Neural progenitor cell (in vitro differentiated cells): ENCODE results near the gene LRRC18. TPM values are rescaled to one million over a fixed set of nuclear protein-coding genes. Genes with fewer than 3 reads are reported as not detected.

ENCODE experiments used
- DNase-seq: peaks from one replicate; pipeline ENCODE4 v3.0.0-alpha.2; 2016; ENCODE audit warnings: low spot score
- H2AFZ ChIP-seq: fragments of 200-600 bp; sonication (generic); replicated peaks from 2 replicates; pipeline ENCODE4 v1.6.1; 2016; ENCODE audit warnings: antibody characterized with exemption
- H3F3A ChIP-seq: fragments of 200-600 bp; sonication (generic); 2 replicates; pipeline ENCODE4 v1.6.1; 2016; ENCODE audit warnings: antibody characterized with exemption, low read depth
- H3K27ac ChIP-seq: fragments of 200-600 bp; sonication (generic); 2 replicates; pipeline ENCODE4 v1.5.1; 2016; ENCODE audit warnings: mild to moderate bottlenecking
- H3K27me3 ChIP-seq: fragments of 200-600 bp; sonication (generic); 2 replicates; pipeline ENCODE4 v1.6.1; 2016; ENCODE audit warnings: mild to moderate bottlenecking, moderate library complexity
- H3K36me3 ChIP-seq: fragments of 200-600 bp; sonication (generic); 2 replicates; pipeline ENCODE4 v1.5.1; 2016
- H3K4me1 ChIP-seq: fragments of 200-600 bp; sonication (generic); 2 replicates; pipeline ENCODE4 v1.6.1; 2016; ENCODE audit warnings: mixed run types
- H3K4me2 ChIP-seq: fragments of 200-600 bp; sonication (generic); 2 replicates; pipeline ENCODE4 v1.6.1; 2016
- H3K4me3 ChIP-seq: fragments of 200-600 bp; sonication (generic); 2 replicates; pipeline ENCODE4 v1.5.1; 2016
- H3K79me2 ChIP-seq: fragments of 200-600 bp; sonication (generic); 2 replicates; pipeline ENCODE4 v1.6.1; 2016; ENCODE audit warnings: low read depth
- H3K9ac ChIP-seq: fragments of 200-600 bp; sonication (generic); 2 replicates; pipeline ENCODE4 v1.6.1; 2016
- H3K9me3 ChIP-seq: fragments of 200-600 bp; sonication (generic); 2 replicates; pipeline ENCODE4 v1.5.1; 2016; ENCODE audit warnings: low read depth
- H4K20me1 ChIP-seq: fragments of 200-600 bp; sonication (generic); 2 replicates; pipeline ENCODE4 v1.6.1; 2016; ENCODE audit warnings: low read depth
- H3K27ac Mint-ChIP-seq: 3 replicates; pipeline ENCODE4 v1.8.0; 2021; ENCODE audit warnings: mixed read lengths
- H3K27me3 Mint-ChIP-seq: 2 replicates; pipeline ENCODE4 v1.8.0; 2022; ENCODE audit warnings: low read depth, mild to moderate bottlenecking, inconsistent platforms, moderate library complexity, mixed read lengths; ENCODE audit not compliant: insufficient read depth
- H3K36me3 Mint-ChIP-seq: 3 replicates; pipeline ENCODE4 v1.8.0; 2021; ENCODE audit warnings: mixed read lengths
- H3K4me1 Mint-ChIP-seq: 3 replicates; pipeline ENCODE4 v1.8.0; 2021; ENCODE audit warnings: mixed read lengths
- H3K4me3 Mint-ChIP-seq: 3 replicates; pipeline ENCODE4 v1.8.0; 2021; ENCODE audit warnings: mild to moderate bottlenecking, moderate library complexity, mixed read lengths
- H3K9me3 Mint-ChIP-seq: 3 replicates; pipeline ENCODE4 v1.8.0; 2020; ENCODE audit warnings: mixed read lengths
- EZH2 ChIP-seq: fragments of 200-600 bp; sonication (generic); IDR thresholded peaks from 2 replicates; pipeline ENCODE4 v1.6.1; 2017; ENCODE audit warnings: antibody characterized with exemption, mild to moderate bottlenecking, moderate library complexity
- EZH2phosphoT487 ChIP-seq: fragments of 200-600 bp; sonication (generic); IDR thresholded peaks from 2 replicates; pipeline ENCODE4 v1.6.1; 2017; ENCODE audit warnings: antibody characterized with exemption
- total RNA-seq: library from RNA; depleted of rRNA; stranded (reverse); fragments of >200 nt; gene quantifications from 2 replicates; pipeline ENCODE4 v1.2.3, GENCODE V29; 2015; ENCODE audit warnings: low replicate concordance
- TF ChIP-seq, protein P1 (sequence below): fragments of 200-600 bp; sonication (generic); IDR thresholded peaks from 2 replicates; pipeline ENCODE4 v1.5.1; 2017; ENCODE audit warnings: antibody characterized with exemption, mild to moderate bottlenecking

LRRC18 gene
- total RNA-seq, 1 donor from 2014 or later, result not detected

DNA sequence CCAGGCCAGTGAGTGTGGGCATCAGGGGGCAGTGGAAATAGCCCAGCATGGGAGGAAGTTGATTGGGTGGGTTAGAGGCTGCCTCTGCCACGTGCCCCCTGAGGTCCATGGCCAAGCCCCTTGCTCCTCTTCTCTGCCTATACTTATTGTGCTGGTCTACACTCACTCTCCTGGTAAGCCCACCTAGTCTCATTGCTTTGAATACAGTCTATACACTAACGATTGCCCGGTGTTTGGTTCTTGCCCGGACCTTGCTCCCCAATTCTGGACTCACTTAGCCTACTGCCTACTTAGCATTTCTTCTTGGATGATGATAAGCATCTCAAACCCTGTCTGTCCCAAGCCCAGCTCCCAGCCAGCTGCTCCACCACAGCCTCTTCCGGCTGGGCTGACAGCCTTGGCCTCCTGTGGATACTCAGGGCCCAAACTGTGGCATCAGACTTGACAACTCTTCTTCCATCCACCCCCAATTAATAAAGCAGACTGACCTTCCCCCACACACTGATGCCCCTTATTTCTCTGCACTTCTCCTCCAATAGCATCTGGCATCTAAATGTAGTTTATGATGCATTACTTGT is 10.1 kb downstream of the LRRC18 start:
- H2AFZ ChIP-seq, result no peak overlapping the region
- no peaks in the 10 kb centered on the region for H3K79me2 ChIP-seq

DNA sequence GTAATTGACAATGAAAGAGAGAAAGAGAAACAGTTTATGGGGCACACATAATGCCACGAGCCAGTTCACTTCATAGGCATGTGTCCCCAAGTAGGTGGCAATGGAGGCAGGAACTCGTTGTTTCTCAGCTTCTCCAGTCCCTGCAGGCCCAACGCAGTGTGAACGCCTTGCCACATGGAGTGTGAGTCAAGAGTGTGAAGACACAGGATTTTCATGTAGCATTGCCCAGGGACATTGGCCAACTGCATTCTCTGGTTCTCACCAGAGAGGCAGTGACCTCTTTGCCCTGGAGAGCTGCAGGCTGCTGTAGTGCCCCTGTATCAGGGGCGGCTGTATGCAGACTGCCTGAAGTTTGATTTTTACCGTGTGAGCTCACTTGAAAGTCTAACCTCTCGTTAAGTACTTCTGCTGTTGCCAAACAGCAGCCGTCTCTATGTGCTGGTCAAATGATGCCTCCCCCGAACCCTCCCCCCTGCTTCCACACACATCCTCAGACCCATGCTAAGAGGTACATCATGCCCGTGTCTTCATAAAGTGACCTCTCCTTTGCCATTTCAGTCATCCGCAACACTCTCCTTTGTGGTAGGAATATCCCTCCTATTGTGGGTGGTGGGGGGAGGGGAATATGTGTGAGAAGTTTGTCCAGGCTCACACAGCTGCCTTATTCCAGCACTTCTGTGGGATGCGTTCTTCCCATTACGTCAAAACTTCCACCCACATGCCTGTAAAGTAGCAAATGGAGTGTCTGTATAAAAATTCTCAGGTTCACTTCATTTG is 12.7 kb downstream of the LRRC18 start:
- Histone ChIP-seq H3F3A (no peaks in the 10 kb centered on the region), H3K4me3 (no peak overlapping the region), H3K27me3 (no peaks in the 10 kb centered on the region), H3K4me1 (peaks cover 4% of the 10 kb centered on the region), H4K20me1 (no peaks in the 10 kb centered on the region), H2AFZ (no peak overlapping the region), H3K36me3 (no peaks in the 10 kb centered on the region), H3K4me2 (no peak overlapping the region), H3K9ac (no peak overlapping the region), H3K27ac (no peak overlapping the region), H3K9me3 (no peaks in the 10 kb centered on the region), H3K79me2 (no peaks in the 10 kb centered on the region)
- H3K36me3 Mint-ChIP-seq, result no peaks in the 10 kb centered on the region
- H3K27ac Mint-ChIP-seq, result peak overlapping the region; percentile 13
- H3K4me3 Mint-ChIP-seq, result no peak overlapping the region
- peaks cover 18% of the 10 kb centered on the region for H3K4me1 Mint-ChIP-seq
- DNase-seq, result no peak
- no peaks in the 10 kb centered on the region for H3K9me3 Mint-ChIP-seq
- peaks cover 2% of the 10 kb centered on the region for H3K27me3 Mint-ChIP-seq
- TF ChIP-seq EZH2, result no peak
- TF ChIP-seq, protein P1, sequence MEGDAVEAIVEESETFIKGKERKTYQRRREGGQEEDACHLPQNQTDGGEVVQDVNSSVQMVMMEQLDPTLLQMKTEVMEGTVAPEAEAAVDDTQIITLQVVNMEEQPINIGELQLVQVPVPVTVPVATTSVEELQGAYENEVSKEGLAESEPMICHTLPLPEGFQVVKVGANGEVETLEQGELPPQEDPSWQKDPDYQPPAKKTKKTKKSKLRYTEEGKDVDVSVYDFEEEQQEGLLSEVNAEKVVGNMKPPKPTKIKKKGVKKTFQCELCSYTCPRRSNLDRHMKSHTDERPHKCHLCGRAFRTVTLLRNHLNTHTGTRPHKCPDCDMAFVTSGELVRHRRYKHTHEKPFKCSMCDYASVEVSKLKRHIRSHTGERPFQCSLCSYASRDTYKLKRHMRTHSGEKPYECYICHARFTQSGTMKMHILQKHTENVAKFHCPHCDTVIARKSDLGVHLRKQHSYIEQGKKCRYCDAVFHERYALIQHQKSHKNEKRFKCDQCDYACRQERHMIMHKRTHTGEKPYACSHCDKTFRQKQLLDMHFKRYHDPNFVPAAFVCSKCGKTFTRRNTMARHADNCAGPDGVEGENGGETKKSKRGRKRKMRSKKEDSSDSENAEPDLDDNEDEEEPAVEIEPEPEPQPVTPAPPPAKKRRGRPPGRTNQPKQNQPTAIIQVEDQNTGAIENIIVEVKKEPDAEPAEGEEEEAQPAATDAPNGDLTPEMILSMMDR, result no peak
- TF ChIP-seq EZH2phosphoT487, result no peak

More for the DNA sequence above, 10.1 kb downstream of the LRRC18 start:
- DNase-seq, result no peak
- H3K4me1 ChIP-seq, result peaks cover 4% of the 10 kb centered on the region
- no peak overlapping the region for H3K27ac Mint-ChIP-seq
- H4K20me1 ChIP-seq, result no peaks in the 10 kb centered on the region
- H3K9me3 Mint-ChIP-seq, result no peaks in the 10 kb centered on the region
- no peaks in the 10 kb centered on the region for H3K9me3 ChIP-seq
- no peak overlapping the region for H3K4me2 ChIP-seq
- no peak for TF ChIP-seq EZH2
- TF ChIP-seq, protein P1, result no peak
- TF ChIP-seq EZH2phosphoT487, result no peak
- no peak overlapping the region for H3K9ac ChIP-seq
- no peak overlapping the region for H3K4me3 Mint-ChIP-seq
- H3K36me3 ChIP-seq, result no peaks in the 10 kb centered on the region
- no peaks in the 10 kb centered on the region for H3K27me3 ChIP-seq
- no peaks in the 10 kb centered on the region for H3F3A ChIP-seq
- no peak overlapping the region for H3K27ac ChIP-seq
- peaks cover 3% of the 10 kb centered on the region for H3K27me3 Mint-ChIP-seq
- peaks cover 22% of the 10 kb centered on the region for H3K4me1 Mint-ChIP-seq
- H3K36me3 Mint-ChIP-seq, result no peaks in the 10 kb centered on the region
- no peak overlapping the region for H3K4me3 ChIP-seq

DNA sequence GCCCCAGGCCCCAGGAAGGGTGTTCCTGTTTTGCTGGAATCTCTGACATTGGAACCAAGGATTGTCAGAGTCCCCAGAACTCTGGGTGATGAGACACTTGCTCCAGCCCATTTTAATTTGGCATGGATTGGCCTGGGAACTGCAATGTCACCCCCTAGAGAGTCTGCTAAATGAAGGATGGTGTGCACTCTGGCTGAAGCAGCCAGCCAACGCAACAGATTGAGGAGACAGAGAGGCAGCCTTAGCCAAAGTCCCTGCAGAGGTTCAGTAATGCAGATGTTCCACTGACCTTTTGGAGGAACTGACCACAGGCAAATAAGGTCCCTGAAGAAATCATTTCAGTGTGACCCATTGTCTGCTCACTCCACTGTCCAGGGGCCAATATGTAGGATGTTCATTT is 13.4 kb downstream of the LRRC18 start:
- DNase-seq, result no peak
- Histone ChIP-seq H3K27me3 (no peaks in the 10 kb centered on the region), H3K9me3 (no peaks in the 10 kb centered on the region), H3K79me2 (no peaks in the 10 kb centered on the region), H3K27ac (no peak overlapping the region), H4K20me1 (no peaks in the 10 kb centered on the region), H3K36me3 (no peaks in the 10 kb centered on the region), H3K4me2 (no peak overlapping the region), H2AFZ (no peak overlapping the region), H3K9ac (no peak overlapping the region), H3K4me1 (peaks cover 4% of the 10 kb centered on the region), H3K4me3 (no peak overlapping the region), H3F3A (no peaks in the 10 kb centered on the region)
- H3K4me1 Mint-ChIP-seq, result peaks cover 18% of the 10 kb centered on the region
- no peaks in the 10 kb centered on the region for H3K9me3 Mint-ChIP-seq
- H3K36me3 Mint-ChIP-seq, result no peaks in the 10 kb centered on the region
- H3K4me3 Mint-ChIP-seq, result no peak overlapping the region
- TF ChIP-seq EZH2, result no peak
- TF ChIP-seq EZH2phosphoT487, result no peak
- TF ChIP-seq, protein P1, result no peak
- H3K27me3 Mint-ChIP-seq, result peaks cover 2% of the 10 kb centered on the region
- no peak overlapping the region for H3K27ac Mint-ChIP-seq
